ENCODE results near the gene AIFM3. TPM values are rescaled to one million over a fixed set of nuclear protein-coding genes. Genes with fewer than 3 reads are reported as not detected.
"Not testable (repeated sequence)": the region's sequence is repeated elsewhere in the genome, so short reads cannot be mapped to it uniquely, and the experiment has no call there.

Gene AIFM3
- 0.36 and 0.41 TPM in 2 replicates for total RNA-seq

- intact Hi-C loops (cut with micrococcal nuclease), result no loop called here
Measured at GRCh38 chr22:20966883-20967696, at the start of gene AIFM3. TSS of gene AIFM3 (plus strand) at chr22:20967255. CDS start at chr22:20967945, 690 bp downstream.

GRCh38 chr22:20918663-20919218 is 48.3 kb upstream of the AIFM3 start:
- intact Hi-C loops (cut with micrococcal nuclease), result no loop called here

GRCh38 chr22:20919718-20920117 is 47.3 kb upstream of the AIFM3 start:
- intact Hi-C loops (cut with micrococcal nuclease), result no loop called here

- intact Hi-C loops (cut with micrococcal nuclease), result no loop called here
Measured at GRCh38 chr22:20920881-20921203, 46.2 kb upstream of the AIFM3 start.

GRCh38 chr22:20922141-20922751 is 44.8 kb upstream of the AIFM3 start:
- intact Hi-C loops (cut with micrococcal nuclease), result no loop called here

GRCh38 chr22:20926243-20926642 is 40.8 kb upstream of the AIFM3 start:
- intact Hi-C loops (cut with micrococcal nuclease), result no loop called here

GRCh38 chr22:20927940-20928572 is 39.0 kb upstream of the AIFM3 start:
- intact Hi-C loops (cut with micrococcal nuclease), result no loop called here

- intact Hi-C loops (cut with micrococcal nuclease), result no loop called here
Measured at GRCh38 chr22:20928573-20928967, 38.5 kb upstream of the AIFM3 start.

- intact Hi-C loops (cut with micrococcal nuclease), result no loop called here
Measured at GRCh38 chr22:20930004-20930403, 37.1 kb upstream of the AIFM3 start.

GRCh38 chr22:20930435-20930834 is 36.6 kb upstream of the AIFM3 start:
- intact Hi-C loops (cut with micrococcal nuclease), result not testable (repeated sequence)

GRCh38 chr22:20931126-20931654 is 35.9 kb upstream of the AIFM3 start:
- intact Hi-C loops (cut with micrococcal nuclease), result no loop called here

GRCh38 chr22:20933910-20934309 is 33.1 kb upstream of the AIFM3 start:
- intact Hi-C loops (cut with micrococcal nuclease), result no loop called here

- intact Hi-C loops (cut with micrococcal nuclease), result not testable (repeated sequence)
Measured at GRCh38 chr22:20935049-20935448, 32.0 kb upstream of the AIFM3 start.

- intact Hi-C loops (cut with micrococcal nuclease), result not testable (repeated sequence)
Measured at GRCh38 chr22:20935780-20936539, 31.1 kb upstream of the AIFM3 start.

- intact Hi-C loops (cut with micrococcal nuclease), result no loop called here
Measured at GRCh38 chr22:20937031-20937793, 29.8 kb upstream of the AIFM3 start.

- intact Hi-C loops (cut with micrococcal nuclease), result no loop called here
Measured at GRCh38 chr22:20937794-20938671, 29.0 kb upstream of the AIFM3 start.

GRCh38 chr22:20939457-20940185 is 27.4 kb upstream of the AIFM3 start:
- intact Hi-C loops (cut with micrococcal nuclease), result not testable (repeated sequence)

- intact Hi-C loops (cut with micrococcal nuclease), result no loop called here
Measured at GRCh38 chr22:20940186-20940651, 26.8 kb upstream of the AIFM3 start.
